Hepatocyte (in vitro differentiated cells): Measurements from ENCODE around the gene KDM2A. TPM values are rescaled to one million over a fixed set of nuclear protein-coding genes. Genes with fewer than 3 reads are reported as not detected.
"Not testable (repeated sequence)": the region's sequence is repeated elsewhere in the genome, so short reads cannot be mapped to it uniquely, and the experiment has no call there.

Experiments used
- DNase-seq: peaks from one replicate; pipeline ENCODE4 v3.0.0-alpha.2; 2016; ENCODE audit warnings: low spot score
- H2AFZ ChIP-seq: fragments of 200-600 bp; sonication (generic); 2 replicates; pipeline ENCODE4 v1.6.0; 2016; ENCODE audit warnings: antibody characterized with exemption, mild to moderate bottlenecking
- H3K27ac ChIP-seq: fragments of 200-600 bp; sonication (generic); 2 replicates; pipeline ENCODE4 v1.5.1; 2016; ENCODE audit warnings: mild to moderate bottlenecking
- H3K27me3 ChIP-seq: fragments of 200-600 bp; sonication (generic); 2 replicates; pipeline ENCODE4 v1.6.1; 2016
- H3K36me3 ChIP-seq: fragments of 200-600 bp; sonication (generic); replicated peaks from 2 replicates; pipeline ENCODE4 v1.5.1; 2016; ENCODE audit warnings: low read depth; ENCODE audit not compliant: insufficient read depth
- H3K4me1 ChIP-seq: fragments of 200-600 bp; sonication (generic); 2 replicates; pipeline ENCODE4 v1.5.1; 2016; ENCODE audit warnings: mild to moderate bottlenecking, moderate library complexity; ENCODE audit not compliant: insufficient read depth
- H3K4me2 ChIP-seq: fragments of 200-600 bp; sonication (generic); 2 replicates; pipeline ENCODE4 v1.6.0; 2016
- H3K4me3 ChIP-seq: fragments of 200-600 bp; sonication (generic); 2 replicates; pipeline ENCODE4 v1.5.1; 2016; ENCODE audit warnings: mild to moderate bottlenecking
- H3K79me2 ChIP-seq: fragments of 200-600 bp; sonication (generic); 2 replicates; pipeline ENCODE4 v1.6.0; 2017; ENCODE audit warnings: mild to moderate bottlenecking
- H3K9me2 ChIP-seq: fragments of 200-600 bp; sonication (generic); replicated peaks from 2 replicates; pipeline ENCODE4 v1.6.0; 2017; ENCODE audit warnings: mild to moderate bottlenecking; ENCODE audit not compliant: insufficient read depth
- H3K9me3 ChIP-seq: fragments of 200-600 bp; sonication (generic); 2 replicates; pipeline ENCODE4 v1.5.1; 2016; ENCODE audit warnings: low read depth, mild to moderate bottlenecking
- H4K20me1 ChIP-seq: fragments of 200-600 bp; sonication (generic); 2 replicates; pipeline ENCODE4 v1.6.0; 2016; ENCODE audit warnings: mild to moderate bottlenecking; ENCODE audit not compliant: insufficient read depth, poor library complexity, severe bottlenecking
- EZH2 ChIP-seq: fragments of 200-600 bp; sonication (generic); IDR thresholded peaks from 2 replicates; pipeline ENCODE4 v1.6.1; 2016; ENCODE audit warnings: antibody characterized with exemption, mild to moderate bottlenecking, borderline replicate concordance
- EZH2phosphoT487 ChIP-seq: fragments of 200-600 bp; sonication (generic); IDR thresholded peaks from one replicate; pipeline ENCODE4 v1.6.1; 2018; ENCODE audit warnings: antibody characterized with exemption, mild to moderate bottlenecking, low read depth, moderate library complexity; ENCODE audit not compliant: unreplicated experiment, severe bottlenecking
- WGBS: methylation state at CpG from one replicate; pipeline ENCODE4 v1.1.6; 2016; ENCODE audit warnings: low lambda C conversion rate; ENCODE audit errors: missing lambda C conversion rate; 5-methylcytosine and 5-hydroxymethylcytosine counted together
- polyA plus RNA-seq: library from polyadenylated mRNA; unstranded; fragments of >200 nt; fragmentation: Nextera tagmentation; extraction: Ambion mirVana; gene quantifications from 2 replicates; pipeline ENCODE4 v1.2.1, GENCODE V29; 2016
- total RNA-seq: library from RNA; depleted of rRNA; stranded (reverse); fragments of >200 nt; gene quantifications from 2 replicates; pipeline ENCODE4 v1.2.3, GENCODE V29; 2014
- TF ChIP-seq, protein P1 (sequence below): fragments of 200-600 bp; sonication (generic); IDR thresholded peaks from 2 replicates; pipeline ENCODE4 v1.5.1; 2016; ENCODE audit warnings: antibody characterized with exemption, mild to moderate bottlenecking; ENCODE audit not compliant: poor library complexity

Gene KDM2A
- total and polyA plus RNA-seq, 2 experiments from 2014 or later: 18.7 to 51.2 TPM

DNA sequence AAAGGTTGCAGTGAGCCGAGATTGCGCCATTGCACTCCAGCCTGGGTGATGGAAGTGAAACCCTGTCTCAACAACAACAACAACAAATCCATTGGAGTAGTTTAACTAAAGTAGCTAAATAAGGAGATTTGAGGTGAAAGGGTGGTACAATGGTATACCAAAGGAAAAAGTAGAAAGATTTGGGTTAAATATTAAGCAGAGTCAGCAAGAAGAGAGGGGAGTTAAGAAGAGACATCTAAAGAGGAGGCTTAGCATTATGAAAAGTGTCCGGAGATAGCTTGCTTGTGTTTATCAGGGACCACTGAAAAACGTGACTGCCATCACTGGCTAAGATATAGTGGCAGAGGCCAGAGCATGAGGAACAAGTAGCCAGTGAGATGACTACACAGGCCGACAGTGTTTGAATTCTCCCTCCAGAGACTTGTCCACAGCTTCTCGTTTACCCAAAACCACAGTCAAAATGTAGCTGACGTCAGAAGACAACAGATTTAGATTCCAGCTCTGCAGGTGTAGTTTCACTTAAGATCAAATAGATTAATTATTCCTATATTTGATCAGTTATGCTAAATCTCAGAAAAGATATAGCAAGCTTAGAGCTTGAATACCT, 114.6 kb downstream of the KDM2A start:
- Histone ChIP-seq H3K79me2 (peaks cover 37% of the 10 kb centered on the region), H3K9me2 (no peaks in the 10 kb centered on the region), H3K27ac (no peak overlapping the region), H3K4me2 (no peak overlapping the region), H3K27me3 (no peaks in the 10 kb centered on the region), H3K9me3 (no peaks in the 10 kb centered on the region), H4K20me1 (peaks cover 3% of the 10 kb centered on the region), H3K36me3 (peaks cover 4% of the 10 kb centered on the region), H3K4me1 (peaks cover 8% of the 10 kb centered on the region), H3K4me3 (no peak overlapping the region), H2AFZ (no peak overlapping the region)
- 80% methylated on average over 7 of the region's 7 CpGs for WGBS
- DNase-seq: no peak
- TF ChIP-seq EZH2 (no peak), EZH2phosphoT487 (no peak)
- TF ChIP-seq, protein P1, sequence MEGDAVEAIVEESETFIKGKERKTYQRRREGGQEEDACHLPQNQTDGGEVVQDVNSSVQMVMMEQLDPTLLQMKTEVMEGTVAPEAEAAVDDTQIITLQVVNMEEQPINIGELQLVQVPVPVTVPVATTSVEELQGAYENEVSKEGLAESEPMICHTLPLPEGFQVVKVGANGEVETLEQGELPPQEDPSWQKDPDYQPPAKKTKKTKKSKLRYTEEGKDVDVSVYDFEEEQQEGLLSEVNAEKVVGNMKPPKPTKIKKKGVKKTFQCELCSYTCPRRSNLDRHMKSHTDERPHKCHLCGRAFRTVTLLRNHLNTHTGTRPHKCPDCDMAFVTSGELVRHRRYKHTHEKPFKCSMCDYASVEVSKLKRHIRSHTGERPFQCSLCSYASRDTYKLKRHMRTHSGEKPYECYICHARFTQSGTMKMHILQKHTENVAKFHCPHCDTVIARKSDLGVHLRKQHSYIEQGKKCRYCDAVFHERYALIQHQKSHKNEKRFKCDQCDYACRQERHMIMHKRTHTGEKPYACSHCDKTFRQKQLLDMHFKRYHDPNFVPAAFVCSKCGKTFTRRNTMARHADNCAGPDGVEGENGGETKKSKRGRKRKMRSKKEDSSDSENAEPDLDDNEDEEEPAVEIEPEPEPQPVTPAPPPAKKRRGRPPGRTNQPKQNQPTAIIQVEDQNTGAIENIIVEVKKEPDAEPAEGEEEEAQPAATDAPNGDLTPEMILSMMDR: no peak

GRCh38 chr11:67234571-67234970, 115.5 kb downstream of the KDM2A start:
- H3K9me3 ChIP-seq, H4K20me1 ChIP-seq: not testable (repeated sequence)
- 93% methylated on average over 8 of the region's 8 CpGs for WGBS

GRCh38 chr11:67237574-67237973, 118.5 kb downstream of the KDM2A start:
- H3K79me2 ChIP-seq: peaks cover 58% of the 10 kb centered on the region
- H3K9me2 ChIP-seq: no peaks in the 10 kb centered on the region
- peaks cover 24% of the 10 kb centered on the region for H4K20me1 ChIP-seq

More at GRCh38 chr11:67234571-67234970, 115.5 kb downstream of the KDM2A start:
- H3K27me3 ChIP-seq, H3K4me3 ChIP-seq, H3K4me2 ChIP-seq, H3K27ac ChIP-seq, H3K36me3 ChIP-seq, H3K9me2 ChIP-seq, H2AFZ ChIP-seq, DNase-seq: not testable (repeated sequence)
- Histone ChIP-seq H3K79me2 (peaks cover 37% of the 10 kb centered on the region), H3K4me1 (peaks cover 14% of the 10 kb centered on the region)

More at GRCh38 chr11:67237574-67237973, 118.5 kb downstream of the KDM2A start:
- H3K9me3 ChIP-seq: no peaks in the 10 kb centered on the region
- H2AFZ ChIP-seq: no peak overlapping the region
- peaks cover 4% of the 10 kb centered on the region for H3K36me3 ChIP-seq
- no peaks in the 10 kb centered on the region for H3K27me3 ChIP-seq
- no peak overlapping the region for H3K27ac ChIP-seq
- 100% methylated on average over 1 of the region's 1 CpG for WGBS
- no peak overlapping the region for H3K4me3 ChIP-seq
- H3K4me2 ChIP-seq: no peak overlapping the region
- TF ChIP-seq EZH2 (no peak), EZH2phosphoT487 (no peak)
- TF ChIP-seq, protein P1: no peak
- H3K4me1 ChIP-seq: peaks cover 27% of the 10 kb centered on the region
- DNase-seq: no peak
